Peyer's patch (tissue), 4 donors: ENCODE measurements around the gene STXBP3.
"Not testable (repeated sequence)": the region's sequence is repeated elsewhere in the genome, so short reads cannot be mapped to it uniquely, and the experiment has no call there.

ENCODE experiments used
- POLR2A ChIP-seq, 2 donors: fragments of 450-650 bp; IDR thresholded peaks; one replicate each; pipeline ENCODE4 v1.5.1; 2017; ENCODE audit warnings: antibody characterized with exemption in 2 of 2, mild to moderate bottlenecking in 2 of 2, moderate library complexity in 2 of 2
- TF ChIP-seq, protein P1 (sequence below), 6 experiments: fragments of 450-650 bp in 4 of 6; fragments of 200-600 bp in 2 of 6; sonication (generic) in 1 of 6; IDR thresholded peaks; one replicate each; pipeline ENCODE4 v1.5.1; 2017 to 2019; ENCODE audit warnings: antibody characterized with exemption in 6 of 6, mild to moderate bottlenecking in 3 of 6, moderate library complexity in 1 of 6

DNA sequence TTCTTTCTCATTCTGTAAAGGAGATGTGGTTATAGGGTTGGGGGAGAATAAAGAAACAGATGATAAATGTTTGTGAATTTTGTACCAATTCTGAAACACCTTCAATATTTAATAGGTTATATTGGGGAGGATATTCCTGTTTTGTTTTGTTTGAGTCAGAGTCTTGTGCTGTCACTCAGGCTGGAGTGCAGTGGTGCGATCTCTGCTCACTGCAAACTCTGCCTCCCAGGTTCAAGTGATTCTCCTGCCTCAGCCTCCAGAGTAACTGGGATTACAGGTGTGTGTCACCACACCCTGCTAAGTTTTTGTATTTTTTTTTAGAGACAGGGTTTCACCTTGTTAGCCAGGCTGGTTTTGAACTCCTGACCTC is 35.1 kb downstream of the STXBP3 start:
- TF ChIP-seq, protein P1, sequence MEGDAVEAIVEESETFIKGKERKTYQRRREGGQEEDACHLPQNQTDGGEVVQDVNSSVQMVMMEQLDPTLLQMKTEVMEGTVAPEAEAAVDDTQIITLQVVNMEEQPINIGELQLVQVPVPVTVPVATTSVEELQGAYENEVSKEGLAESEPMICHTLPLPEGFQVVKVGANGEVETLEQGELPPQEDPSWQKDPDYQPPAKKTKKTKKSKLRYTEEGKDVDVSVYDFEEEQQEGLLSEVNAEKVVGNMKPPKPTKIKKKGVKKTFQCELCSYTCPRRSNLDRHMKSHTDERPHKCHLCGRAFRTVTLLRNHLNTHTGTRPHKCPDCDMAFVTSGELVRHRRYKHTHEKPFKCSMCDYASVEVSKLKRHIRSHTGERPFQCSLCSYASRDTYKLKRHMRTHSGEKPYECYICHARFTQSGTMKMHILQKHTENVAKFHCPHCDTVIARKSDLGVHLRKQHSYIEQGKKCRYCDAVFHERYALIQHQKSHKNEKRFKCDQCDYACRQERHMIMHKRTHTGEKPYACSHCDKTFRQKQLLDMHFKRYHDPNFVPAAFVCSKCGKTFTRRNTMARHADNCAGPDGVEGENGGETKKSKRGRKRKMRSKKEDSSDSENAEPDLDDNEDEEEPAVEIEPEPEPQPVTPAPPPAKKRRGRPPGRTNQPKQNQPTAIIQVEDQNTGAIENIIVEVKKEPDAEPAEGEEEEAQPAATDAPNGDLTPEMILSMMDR (IDR thresholded peaks at IDR 0.05), result not testable (repeated sequence)
- TF ChIP-seq POLR2A (IDR thresholded peaks at IDR 0.05), result not testable (repeated sequence)
